Fibroblast of mammary gland (primary cell): ENCODE results near the gene ZFP36.
A peak's percentile ranks its signal among the peaks of the same experiment; 100 is the strongest.

Source experiments
- DNase-seq: peaks from one replicate; pipeline ENCODE4 v3.0.0-alpha.2; 2010; ENCODE audit warnings: low read depth
- H3K4me3 ChIP-seq: 2 replicates; pipeline ENCODE4 v1.5.1; 2011; ENCODE audit warnings: low read depth, mild to moderate bottlenecking, low read length, moderate library complexity; ENCODE audit not compliant: control insufficient read depth
- CTCF ChIP-seq: conservative IDR thresholded peaks from 2 replicates; pipeline ENCODE4 v1.5.1; 2011; ENCODE audit warnings: low read depth, low read length, inconsistent platforms; ENCODE audit not compliant: control insufficient read depth, insufficient read depth

The ZFP36 gene

DNA sequence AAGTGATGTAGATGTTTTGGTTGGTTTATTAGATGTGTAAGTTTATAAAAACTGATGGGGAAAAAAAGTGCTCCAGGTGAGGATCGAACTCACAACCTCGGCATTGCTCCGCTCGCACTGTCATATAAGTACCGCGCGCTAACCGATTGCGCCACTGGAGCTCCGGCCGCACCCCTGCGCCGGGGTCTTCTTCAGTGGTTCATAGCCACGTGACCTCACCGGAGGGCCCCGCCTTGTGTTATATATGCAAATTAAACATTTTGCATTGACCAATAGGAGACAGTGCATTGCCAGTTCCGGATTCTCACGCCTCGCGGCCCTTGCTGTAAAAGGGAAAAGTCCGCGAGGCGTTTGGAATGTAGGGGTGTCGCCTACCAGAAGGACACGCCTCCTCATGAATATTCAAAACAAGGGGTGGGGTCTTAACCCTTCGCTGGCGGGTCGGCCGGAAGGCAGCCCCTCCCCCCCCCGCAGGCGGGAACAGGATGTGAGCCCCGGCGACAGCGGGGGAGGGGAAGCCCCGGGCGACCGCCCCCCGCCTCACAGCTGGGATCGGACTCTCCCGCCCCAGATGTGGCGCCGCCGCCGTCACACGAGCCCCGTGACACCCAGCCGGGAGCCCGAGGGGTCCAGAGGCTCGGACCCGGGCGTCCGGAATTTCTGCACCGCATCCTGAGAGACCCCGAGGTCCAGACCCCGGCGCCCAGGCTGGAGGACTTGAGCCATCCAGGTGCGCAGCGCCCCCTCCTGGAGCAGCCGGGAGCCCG lies 5.6 kb downstream of the ZFP36 start, which contains the start of gene PLEKHG2:
Gene PLEKHG2, plus strand, starts transcription at position 570 of the 767 bp plus-strand sequence. CDS start 1,418 bp downstream, outside the sequence.
- TF ChIP-seq CTCF = peak; percentile 51
- DNase-seq = peak; percentile 99
- H3K4me3 ChIP-seq = peak within 1 kb of the TSS; percentile 86

DNA sequence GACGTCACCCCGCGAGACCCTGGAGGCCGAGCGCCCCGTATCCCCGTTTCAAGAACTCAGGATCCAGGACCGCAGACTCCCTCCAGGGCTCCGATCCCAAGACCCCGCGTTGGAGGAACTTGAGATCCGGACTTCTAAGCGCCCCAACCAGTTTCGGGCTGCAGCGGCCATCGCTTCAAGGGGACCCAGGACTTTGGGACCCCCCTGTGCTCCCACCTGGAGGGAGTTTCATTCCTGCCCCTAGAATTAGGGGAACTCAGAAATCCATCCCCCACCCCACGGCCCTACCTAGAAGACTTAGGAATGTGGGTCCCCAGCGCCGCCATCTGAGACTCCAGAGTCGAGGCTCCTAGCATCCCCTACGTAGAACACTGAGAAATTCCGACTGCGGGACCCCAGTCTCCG lies 6.2 kb downstream of the ZFP36 start:
- peak overlapping the region; percentile 86 for H3K4me3 ChIP-seq
- no peak for DNase-seq
- no peak for TF ChIP-seq CTCF

GRCh38 chr19:39413272-39413910 lies 6.7 kb downstream of the ZFP36 start:
- no peak for TF ChIP-seq CTCF
- peak overlapping the region; percentile 86 for H3K4me3 ChIP-seq
- peak; percentile 65 for DNase-seq

DNA sequence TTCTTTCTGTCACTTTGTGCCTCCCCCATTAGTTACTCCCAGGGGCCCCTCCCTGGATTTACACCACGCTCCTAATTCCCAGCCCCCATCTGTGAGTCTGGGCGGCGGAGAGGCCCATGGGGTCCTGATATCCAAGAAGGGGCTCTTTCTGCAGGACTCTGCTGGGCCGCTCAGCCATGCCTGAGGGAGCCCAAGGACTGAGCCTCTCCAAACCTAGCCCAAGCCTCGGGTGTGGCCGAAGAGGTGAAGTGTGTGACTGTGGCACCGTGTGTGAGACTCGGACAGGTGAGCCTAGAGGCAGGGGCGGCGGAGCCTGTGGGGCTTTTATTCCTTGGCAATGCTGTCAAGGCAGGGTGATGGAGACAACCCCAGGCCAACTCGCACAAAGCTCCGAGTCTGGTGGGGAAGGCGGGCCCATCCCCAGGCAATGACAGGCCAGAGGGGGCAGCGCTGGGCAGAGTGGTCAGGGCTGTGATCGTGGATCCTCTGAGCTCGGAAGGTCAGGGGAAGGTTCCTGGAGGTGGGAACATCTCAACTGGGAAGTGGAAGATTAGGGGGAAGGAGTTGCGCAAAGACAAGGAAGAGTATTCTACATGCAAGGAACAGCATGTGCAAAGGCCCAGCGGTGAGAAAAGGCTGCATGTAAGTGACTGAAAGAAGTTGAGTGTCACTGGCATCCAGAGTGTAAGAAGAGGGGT lies 7.4 kb downstream of the ZFP36 start:
- H3K4me3 ChIP-seq = peak overlapping the region; percentile 86
- TF ChIP-seq CTCF = peak; percentile 26
- DNase-seq = peak; percentile 39

- no peak for TF ChIP-seq CTCF
- H3K4me3 ChIP-seq = no peak overlapping the region
- no peak for DNase-seq
Observed at GRCh38 chr19:39415111-39416046, 8.7 kb downstream of the ZFP36 start.
